NCI-H2107 treated with DMSO at 0.1 percent for 48 hours (cell line): ENCODE results near the gene CEP83.
"Not testable (repeated sequence)": the region's sequence is repeated elsewhere in the genome, so short reads cannot be mapped to it uniquely, and the experiment has no call there.

Experiments used
- DNase-seq: peaks from one replicate; lab custom pipeline; 2025; ENCODE audit not compliant: unreplicated experiment; lab: John Stamatoyannopoulos, UW

Gene CEP83

DNA sequence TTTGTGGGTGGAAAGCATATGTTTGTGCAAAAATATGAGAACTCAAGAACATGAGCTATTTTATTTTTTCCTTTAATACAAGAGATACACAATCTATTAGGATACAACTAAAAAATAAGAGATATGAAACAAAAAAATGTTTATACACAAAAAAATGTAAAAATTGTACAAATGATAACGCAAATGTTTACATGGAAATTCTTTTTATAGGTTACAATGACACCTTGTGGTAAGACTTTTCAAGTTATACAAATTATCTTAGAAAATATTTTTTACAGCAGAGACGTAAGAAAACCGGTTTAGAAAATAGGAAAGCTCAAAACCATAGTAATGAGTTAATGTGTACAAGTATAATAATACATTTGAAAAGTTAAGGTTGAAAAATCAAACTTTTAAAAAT, 25.5 kb downstream of the CEP83 start:
- DNase-seq: no peak

- no peak for DNase-seq
These were observed 25.9 kb downstream of the CEP83 start for GRCh38 chr12:94433744-94434143.

- no peak for DNase-seq
These were observed 29.4 kb downstream of the CEP83 start for GRCh38 chr12:94430304-94430703.

- no peak for DNase-seq
These were observed 30.0 kb downstream of the CEP83 start for GRCh38 chr12:94429633-94430032.

GRCh38 chr12:94429191-94429590, 30.5 kb downstream of the CEP83 start:
- no peak for DNase-seq

DNA sequence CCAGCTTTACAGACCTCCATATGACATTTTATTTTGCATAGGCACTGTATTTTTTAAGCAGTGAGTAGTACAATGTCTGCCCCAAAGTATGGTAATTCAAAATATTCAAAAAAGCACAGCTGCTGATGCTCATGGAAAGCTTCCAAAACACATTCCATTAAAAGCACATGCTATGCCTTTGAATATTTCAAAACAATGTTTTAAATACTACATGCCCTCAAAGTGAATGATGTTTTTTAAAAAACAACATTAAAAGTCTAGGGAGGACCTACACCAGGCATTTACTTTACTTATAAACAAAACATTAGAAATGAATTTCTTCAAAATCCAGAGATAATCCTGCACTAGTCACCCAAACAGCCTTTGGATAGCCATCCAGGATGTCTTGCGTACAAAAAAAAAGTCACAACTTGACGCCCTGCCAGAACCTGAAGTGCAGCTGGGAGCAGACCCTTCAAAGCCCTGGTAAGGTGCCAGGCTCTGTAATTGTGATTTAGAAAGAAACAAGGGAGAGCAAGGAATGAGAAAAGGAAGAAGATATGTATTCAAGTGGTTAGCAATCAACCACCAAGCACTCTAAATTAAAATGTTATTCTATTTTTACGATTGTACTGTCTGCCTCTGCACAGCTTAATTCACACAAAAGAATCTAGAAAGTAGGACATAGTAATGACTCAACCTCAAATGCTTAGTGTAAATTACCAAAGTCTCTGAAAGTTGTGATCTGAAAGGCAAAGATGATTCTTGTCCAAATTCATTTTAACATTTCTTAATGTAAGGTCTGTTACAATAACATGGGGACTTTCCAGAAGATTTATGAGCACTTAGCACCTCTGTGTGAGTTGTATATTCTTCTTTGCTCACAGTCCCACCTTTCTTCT, 31.9 kb downstream of the CEP83 start:
- no peak for DNase-seq

DNA sequence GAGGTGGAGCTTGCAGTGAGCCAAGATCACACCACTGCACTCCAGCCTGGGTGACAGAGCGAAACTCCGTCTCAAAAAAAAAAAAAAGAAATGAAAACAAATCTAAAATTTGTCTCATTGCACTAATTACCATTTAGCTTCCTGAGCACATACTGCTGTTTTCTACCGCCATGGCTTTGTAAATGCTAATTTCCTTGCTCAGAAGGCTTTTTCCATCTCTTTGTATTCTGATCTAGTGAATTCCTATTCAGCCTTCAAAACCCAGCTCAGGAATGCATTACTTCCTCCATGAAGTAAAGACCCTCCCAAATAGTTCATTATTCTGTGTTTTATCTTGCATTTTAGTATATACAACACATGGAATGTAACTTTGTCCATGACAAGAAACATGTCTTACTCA, 33.6 kb downstream of the CEP83 start:
- DNase-seq: no peak

GRCh38 chr12:94424830-94425229, 34.8 kb downstream of the CEP83 start:
- DNase-seq: not testable (repeated sequence)

DNA sequence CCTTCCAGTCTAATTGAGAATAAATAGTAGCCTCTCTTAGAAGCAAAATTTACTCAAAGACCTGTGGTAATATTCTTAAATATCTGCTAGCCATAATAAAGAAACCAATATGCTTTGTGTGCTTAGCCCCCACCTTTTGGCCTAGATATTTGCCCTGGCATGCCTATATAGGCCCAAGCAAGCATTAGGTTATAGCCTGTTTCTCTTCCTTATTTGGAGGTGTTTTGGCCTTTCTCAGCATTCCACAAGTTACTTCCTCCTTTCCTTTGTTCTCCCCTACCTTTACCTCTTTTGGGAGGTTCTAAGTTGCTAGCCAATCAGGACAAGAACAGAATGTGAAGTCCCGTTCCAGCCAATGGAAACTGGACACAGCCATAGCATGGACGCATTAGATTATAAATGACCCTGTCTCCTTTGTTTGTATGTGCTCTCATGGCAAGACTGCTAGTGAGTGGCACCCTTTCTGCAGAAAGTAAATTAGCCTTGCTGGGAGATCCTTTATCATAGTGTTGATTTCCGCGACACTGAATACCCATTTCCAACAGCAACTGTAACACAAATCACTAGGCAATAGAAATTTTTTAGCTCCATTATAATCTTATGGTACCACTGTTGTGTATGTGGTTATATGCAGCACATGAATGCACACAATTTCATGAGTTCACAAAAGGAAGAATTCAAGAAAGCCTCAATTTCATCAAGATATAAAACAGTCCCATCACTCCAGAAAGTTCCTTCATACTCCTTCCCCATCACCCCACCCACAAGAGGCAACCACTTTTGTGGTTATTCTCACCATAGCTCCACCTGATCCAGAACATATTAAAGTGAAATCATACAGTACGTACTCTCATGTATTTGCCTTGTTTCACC, 37.6 kb downstream of the CEP83 start:
- no peak for DNase-seq

DNA sequence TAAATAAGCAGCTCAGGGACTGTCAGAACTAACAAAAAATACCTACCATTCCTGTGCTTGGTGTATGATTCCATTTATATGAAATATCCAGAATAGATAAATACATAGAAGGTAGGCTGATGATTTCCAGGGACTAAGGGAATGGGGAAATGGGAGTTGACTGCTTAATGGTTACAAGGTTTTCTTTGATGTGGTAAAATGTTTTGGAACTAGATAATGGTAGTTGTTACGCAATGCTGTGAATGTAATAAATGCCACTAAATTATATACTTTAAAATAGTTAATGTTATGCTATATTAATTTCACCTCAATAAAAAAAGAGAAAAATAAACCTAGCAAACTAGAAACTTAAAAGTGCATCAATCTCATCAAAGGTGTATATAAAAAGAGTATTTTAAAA, 41.1 kb downstream of the CEP83 start:
- DNase-seq: no peak

GRCh38 chr12:94416613-94417012, 43.1 kb downstream of the CEP83 start:
- DNase-seq: no peak

DNA sequence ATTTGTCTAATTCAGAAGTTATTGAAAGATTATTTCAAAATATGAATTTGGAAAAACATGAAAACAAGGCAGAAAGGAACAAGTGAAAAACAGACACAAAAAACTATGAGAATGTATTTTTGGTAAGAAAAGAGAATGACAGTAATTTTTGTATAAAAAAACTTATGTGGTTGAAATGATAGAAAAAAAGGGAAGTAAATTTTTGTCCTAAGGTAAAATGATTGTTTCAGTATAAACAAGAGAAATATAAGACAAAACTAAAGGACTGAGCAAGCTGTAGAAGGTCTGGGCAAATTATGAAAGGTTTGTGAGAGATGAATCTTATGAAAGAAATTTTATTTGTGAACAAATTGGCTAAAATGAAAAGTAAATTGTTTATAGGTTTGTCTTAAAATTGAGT, 44.6 kb downstream of the CEP83 start:
- no peak for DNase-seq

GRCh38 chr12:94405413-94406116, 54.1 kb downstream of the CEP83 start:
- DNase-seq: no peak

- peak; percentile 4 for DNase-seq
These were observed 54.8 kb downstream of the CEP83 start for GRCh38 chr12:94404854-94405253.

DNA sequence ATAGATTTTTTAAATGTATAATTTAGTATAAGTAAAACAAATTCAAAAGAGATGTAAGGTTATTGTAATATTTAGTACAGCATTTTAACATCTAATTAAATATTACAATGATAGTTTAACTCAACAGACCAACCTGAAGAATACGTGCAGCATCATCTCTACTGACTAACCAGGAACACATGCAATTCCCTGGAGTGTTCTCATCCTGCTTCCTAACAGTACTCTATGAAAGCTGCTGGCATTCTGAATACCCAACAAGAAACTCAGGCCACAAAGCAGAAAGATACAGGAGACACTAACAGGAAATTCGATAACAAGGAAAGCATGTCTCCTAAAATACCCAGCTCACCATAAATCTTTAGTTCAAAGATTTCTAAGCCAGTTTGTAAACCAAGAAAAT, 58.3 kb downstream of the CEP83 start:
- no peak for DNase-seq

GRCh38 chr12:94398685-94399084, 61.0 kb downstream of the CEP83 start:
- not testable (repeated sequence) for DNase-seq

DNA sequence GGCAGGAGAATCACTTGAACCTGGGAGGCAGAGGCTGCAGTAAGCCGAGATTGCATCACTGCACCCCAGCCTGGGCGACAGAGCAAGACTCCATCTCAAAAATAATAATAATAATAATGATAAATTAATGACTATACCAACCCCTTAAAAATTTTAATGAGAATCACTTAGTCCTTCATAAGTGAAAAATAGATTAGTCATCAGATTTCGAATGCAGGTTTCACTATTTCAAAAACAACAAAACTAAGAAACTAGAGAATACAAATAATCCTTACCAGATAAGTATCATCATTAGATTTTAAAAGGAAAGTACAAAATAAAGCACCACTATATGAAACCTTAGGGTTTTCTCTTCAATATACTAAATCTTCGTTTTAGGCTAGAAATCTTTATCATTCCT, 62.3 kb downstream of the CEP83 start:
- DNase-seq: no peak

- DNase-seq: not testable (repeated sequence)
These were observed 63.7 kb downstream of the CEP83 start for GRCh38 chr12:94396014-94396413.

DNA sequence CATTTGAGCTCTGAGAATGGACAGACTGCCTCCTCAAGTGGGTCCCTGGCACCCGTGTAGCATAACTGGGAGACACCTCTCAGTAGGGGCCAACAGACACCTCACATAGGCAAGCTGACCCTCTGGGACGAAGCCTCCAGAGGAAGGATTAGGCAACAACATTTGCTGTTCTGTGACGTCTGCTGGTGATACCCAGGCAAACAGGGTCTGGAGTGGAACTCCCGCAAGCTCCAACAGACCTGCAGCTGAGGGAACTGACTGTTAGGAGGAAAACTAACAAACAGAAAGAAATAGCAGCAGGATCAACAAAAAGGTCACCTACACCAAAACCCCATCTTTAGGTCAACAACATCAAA, 69.6 kb downstream of the CEP83 start:
- DNase-seq: no peak

DNA sequence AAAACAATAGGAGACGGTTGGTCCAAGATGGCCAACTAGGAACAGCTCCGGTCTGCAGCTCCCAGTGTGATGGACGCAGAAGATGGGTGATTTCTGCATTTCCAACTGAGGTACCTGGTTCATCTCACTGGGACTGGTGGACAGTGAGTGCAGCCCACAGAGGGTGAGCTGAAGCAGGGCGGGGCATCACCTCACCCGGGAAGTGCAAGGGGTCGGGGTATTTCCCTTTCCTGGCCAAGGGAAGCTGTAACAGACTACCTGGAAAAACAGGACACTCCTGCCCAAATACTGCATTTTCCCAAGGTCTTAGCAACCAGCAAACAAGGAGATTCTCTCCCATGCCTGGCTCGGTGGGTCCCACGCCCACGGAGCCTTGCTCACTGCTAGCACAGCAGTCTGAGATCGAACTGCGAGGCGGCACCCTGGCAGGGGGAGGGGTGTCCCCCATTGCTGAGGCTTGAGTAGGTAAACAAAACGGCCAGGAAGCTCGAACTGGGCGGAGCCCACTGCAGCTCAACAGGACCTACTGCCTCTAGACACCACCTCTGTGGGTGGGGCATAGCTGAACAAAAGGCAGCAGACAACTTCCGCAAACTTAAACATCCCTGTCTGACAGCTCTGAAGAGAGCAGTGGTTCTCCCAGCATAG, 70.1 kb downstream of the CEP83 start:
- DNase-seq: not testable (repeated sequence)

DNA sequence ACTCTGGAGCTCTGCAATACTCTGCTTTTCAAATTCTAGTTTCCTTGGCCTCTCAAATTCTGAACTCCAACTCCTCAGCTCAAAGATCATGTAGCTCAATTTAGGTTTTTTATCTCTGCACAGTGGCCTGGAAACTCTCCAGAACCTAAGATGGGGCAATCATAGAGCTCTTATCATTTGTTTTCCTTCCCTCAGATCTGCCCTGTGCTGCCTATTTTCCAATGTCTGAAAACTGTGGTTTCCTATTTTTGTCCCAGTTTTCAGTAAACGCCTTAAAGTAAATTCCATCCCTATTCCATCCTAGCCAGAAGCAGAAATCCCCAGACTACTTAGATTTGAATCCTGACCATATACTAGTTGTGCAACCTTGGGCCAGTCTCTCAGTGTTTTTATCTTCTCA, 73.2 kb downstream of the CEP83 start:
- no peak for DNase-seq
